OCI-LY3 (cell line): ENCODE results near the gene EEF1G.
"Not testable (repeated sequence)": the region's sequence is repeated elsewhere in the genome, so short reads cannot be mapped to it uniquely, and the experiment has no call there.

Experiments
- H2AFZ ChIP-seq: fragments of 200-600, 300-600 bp; shearing (Covaris generic); 2 replicates; pipeline ENCODE4 v1.6.0; 2014; ENCODE audit warnings: antibody characterized with exemption, low read depth, low read length
- H3K27ac ChIP-seq: fragments of 200-600, 300-600 bp; sonication (generic); 2 replicates; pipeline ENCODE4 v1.5.1; 2014; ENCODE audit warnings: mild to moderate bottlenecking, low read length, moderate library complexity, mixed read lengths
- H3K27me3 ChIP-seq: fragments of 200-600, 300-600 bp; sonication (generic); 2 replicates; pipeline ENCODE4 v1.6.1; 2014; ENCODE audit warnings: low read depth, low read length, mixed read lengths
- H3K36me3 ChIP-seq: fragments of 200-600, 300-600 bp; sonication (generic); replicated peaks from 2 replicates; pipeline ENCODE3; 2014; ENCODE audit warnings: low read depth, low read length, mixed read lengths
- H3K4me1 ChIP-seq: fragments of 300-600, 200-600 bp; sonication (generic); 2 replicates; pipeline ENCODE4 v1.6.1; 2014; ENCODE audit warnings: low read length, mixed read lengths
- H3K4me2 ChIP-seq: fragments of 200-600, 300-600 bp; sonication (generic); 2 replicates; pipeline ENCODE4 v1.6.1; 2014; ENCODE audit warnings: low read length, mixed read lengths
- H3K4me3 ChIP-seq: fragments of 300-600, 200-600 bp; sonication (generic); 2 replicates; pipeline ENCODE4 v1.5.1; 2014; ENCODE audit warnings: antibody characterized with exemption, mild to moderate bottlenecking, low read length, moderate library complexity
- H3K79me2 ChIP-seq: fragments of 300-600, 200-600 bp; shearing (Covaris generic); 2 replicates; pipeline ENCODE4 v1.6.1; 2014; ENCODE audit warnings: mild to moderate bottlenecking, low read length, mixed read lengths
- H3K9ac ChIP-seq: fragments of 300-600, 200-600 bp; shearing (Covaris generic); 2 replicates; pipeline ENCODE4 v1.6.0; 2014; ENCODE audit warnings: mild to moderate bottlenecking, low read length, moderate library complexity
- H3K9me3 ChIP-seq: fragments of 200-600, 300-600 bp; shearing (Covaris generic); 2 replicates; pipeline ENCODE4 v1.6.1; 2014; ENCODE audit warnings: low read length, mixed read lengths; ENCODE audit not compliant: insufficient read depth
- H4K20me1 ChIP-seq: fragments of 200-600, 300-600 bp; sonication (generic); 2 replicates; pipeline ENCODE4 v1.6.1; 2016; ENCODE audit warnings: low read length, mixed read lengths; ENCODE audit not compliant: insufficient read depth
- CTCF ChIP-seq: fragments of 200-600, 300-600 bp; sonication (generic); IDR thresholded peaks from 2 replicates; pipeline ENCODE4 v1.5.1; 2014; ENCODE audit warnings: antibody characterized with exemption, low read length, low read depth
- EZH2phosphoT487 ChIP-seq: fragments of 200-600 bp; shearing (Covaris generic); IDR thresholded peaks from 2 replicates; pipeline ENCODE4 v1.6.1; 2018; ENCODE audit warnings: antibody characterized with exemption, mixed run types, low read depth

The EEF1G gene

DNA sequence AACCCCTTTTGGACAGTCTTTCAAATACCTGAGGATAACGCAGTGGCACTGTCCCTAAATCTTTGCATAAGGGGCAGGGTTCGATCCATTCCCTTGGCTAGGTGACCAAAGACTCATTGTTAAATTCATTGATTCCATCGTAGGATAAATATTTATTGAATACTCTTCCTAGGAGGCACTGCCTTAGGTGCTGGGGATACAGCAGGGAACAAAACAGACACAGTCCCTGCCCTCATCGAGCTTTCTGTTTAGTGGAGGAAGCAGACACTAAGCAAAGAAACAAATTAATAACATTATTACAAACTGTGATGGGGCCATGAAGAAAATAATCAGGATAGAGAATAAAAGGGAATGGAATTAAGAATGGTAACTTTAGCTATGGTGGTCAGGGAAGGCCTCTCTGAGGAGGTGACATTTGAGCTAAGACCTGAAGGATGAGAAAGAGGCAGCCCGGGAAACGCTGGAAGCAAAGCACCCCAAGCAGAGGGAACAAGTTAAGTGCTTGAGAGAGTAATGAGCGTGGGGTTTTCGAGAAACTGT is 47.4 kb upstream of the EEF1G start:
- Histone ChIP-seq H3K9ac (peak overlapping the region; percentile 87), H4K20me1 (no peaks in the 10 kb centered on the region), H3K9me3 (no peaks in the 10 kb centered on the region), H3K4me1 (peaks cover 14% of the 10 kb centered on the region), H3K4me3 (peak overlapping the region; percentile 83), H2AFZ (peak overlapping the region; percentile 6; the same call in 1 of the 2 replicates), H3K4me2 (peak overlapping the region; percentile 100), H3K79me2 (peaks cover 19% of the 10 kb centered on the region), H3K36me3 (peaks cover 24% of the 10 kb centered on the region), H3K27ac (peak overlapping the region; percentile 77), H3K27me3 (no peaks in the 10 kb centered on the region)
- TF ChIP-seq EZH2phosphoT487 (no peak), CTCF (no peak)

DNA sequence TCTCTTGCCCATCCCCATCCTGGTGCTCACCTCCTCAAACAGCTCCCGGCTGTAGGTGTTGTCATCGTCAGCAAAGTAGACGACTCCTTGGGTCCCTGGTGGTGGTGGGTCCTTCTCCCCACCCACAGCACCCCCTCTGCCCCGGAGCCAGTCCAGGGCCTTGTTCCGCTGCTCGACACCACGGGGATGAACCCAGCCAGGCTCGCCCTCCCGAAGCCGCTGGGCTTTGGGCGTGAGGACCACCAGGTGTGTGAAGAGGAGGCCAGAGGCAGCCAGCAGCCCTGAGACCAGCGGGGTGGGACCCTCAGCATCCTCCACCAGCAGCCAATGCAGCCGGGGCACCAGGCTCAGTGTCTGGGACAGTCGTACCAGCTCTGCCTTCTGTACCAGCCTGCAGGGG is 43.3 kb upstream of the EEF1G start:
- H3K79me2 ChIP-seq = peaks cover 19% of the 10 kb centered on the region
- H3K27ac ChIP-seq, H3K9ac ChIP-seq, H2AFZ ChIP-seq, H3K4me1 ChIP-seq, H3K4me2 ChIP-seq, H3K9me3 ChIP-seq, H3K4me3 ChIP-seq, H3K27me3 ChIP-seq, H4K20me1 ChIP-seq: not testable (repeated sequence)
- peaks cover 19% of the 10 kb centered on the region for H3K36me3 ChIP-seq

GRCh38 chr11:62615521-62615920 is 41.8 kb upstream of the EEF1G start:
- Histone ChIP-seq H3K9me3 (no peaks in the 10 kb centered on the region), H3K9ac (no peak overlapping the region), H3K36me3 (peaks cover 16% of the 10 kb centered on the region), H3K4me1 (peaks cover 13% of the 10 kb centered on the region), H2AFZ (no peak overlapping the region), H3K4me3 (no peak overlapping the region), H4K20me1 (no peaks in the 10 kb centered on the region), H3K27ac (no peak overlapping the region), H3K4me2 (no peak overlapping the region), H3K27me3 (no peaks in the 10 kb centered on the region), H3K79me2 (peaks cover 23% of the 10 kb centered on the region)
- TF ChIP-seq CTCF = no peak
- no peak for TF ChIP-seq EZH2phosphoT487

- Histone ChIP-seq H4K20me1 (no peaks in the 10 kb centered on the region), H3K9ac (no peak overlapping the region), H3K79me2 (peaks cover 16% of the 10 kb centered on the region), H3K4me1 (peaks cover 9% of the 10 kb centered on the region), H3K9me3 (no peaks in the 10 kb centered on the region), H3K27ac (no peak overlapping the region), H3K27me3 (no peaks in the 10 kb centered on the region), H3K4me2 (no peak overlapping the region), H3K36me3 (peaks cover 18% of the 10 kb centered on the region), H2AFZ (no peak overlapping the region), H3K4me3 (no peak overlapping the region)
- TF ChIP-seq CTCF (no peak), EZH2phosphoT487 (no peak)
Observed at GRCh38 chr11:62614275-62614674, 40.6 kb upstream of the EEF1G start.
